ENCODE measurements around the gene BRPF3. TPM values are rescaled to one million over a fixed set of nuclear protein-coding genes. Genes with fewer than 3 reads are reported as not detected.

The BRPF3 gene
- polyA plus RNA-seq, 1 donor from 2014 or later = 10.1 TPM

DNA sequence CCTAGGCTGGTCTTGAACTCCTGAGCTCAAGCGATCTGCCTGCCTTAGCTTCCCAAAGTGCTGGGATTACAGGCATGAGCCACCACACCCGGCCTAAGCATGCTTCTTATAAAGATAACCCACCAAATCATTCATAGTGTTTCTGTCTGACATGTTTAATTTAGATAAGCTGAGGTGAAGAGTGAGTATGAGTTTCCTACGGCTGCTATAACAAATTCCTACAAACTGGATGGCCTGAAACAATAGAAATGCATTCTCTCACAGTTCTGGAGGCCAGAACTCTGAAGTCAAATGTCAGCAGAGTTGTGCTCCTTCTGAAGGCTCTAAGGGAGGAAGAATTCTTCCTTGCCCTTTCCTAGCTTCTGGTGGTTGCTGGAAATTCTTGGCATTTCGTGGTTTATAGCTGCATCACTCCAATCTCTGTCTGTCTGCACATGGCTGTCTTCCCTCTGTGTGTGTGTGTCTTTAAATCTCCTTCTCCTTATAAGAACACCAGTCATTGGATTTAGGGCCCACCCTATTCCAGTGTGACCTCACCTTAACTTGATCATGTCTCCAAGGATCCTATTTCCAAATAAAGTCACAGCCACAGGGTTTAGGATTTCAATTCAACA, 36.3 kb upstream of the BRPF3 start:
- Histone ChIP-seq H3K9ac (ENCODE audit: low read length) (no peak overlapping the region), H3K27ac (ENCODE audit: low read length) (no peak overlapping the region), H3K27me3 (ENCODE audit: insufficient read depth, low read depth, low read length) (no peaks in the 10 kb centered on the region), H3K4me2 (ENCODE audit: low read length) (no peak overlapping the region), H3K36me3 (ENCODE audit: insufficient read depth, low read length) (no peaks in the 10 kb centered on the region), H3K79me2 (replicated peaks; ENCODE audit: insufficient read depth, low read length) (no peaks in the 10 kb centered on the region), H3K4me3 (ENCODE audit: low read length) (no peak overlapping the region), H3F3A (ENCODE audit: insufficient read depth, low read length, poor library complexity, severe bottlenecking) (no peaks in the 10 kb centered on the region), H3K9me2 (ENCODE audit: insufficient read depth, low read length) (no peaks in the 10 kb centered on the region), H3K9me3 (ENCODE audit: low read length) (no peaks in the 10 kb centered on the region), H4K20me1 (ENCODE audit: insufficient read depth) (no peaks in the 10 kb centered on the region), H2AFZ (ENCODE audit: low read depth, low read length) (no peak overlapping the region)
- no peak for TF ChIP-seq EP300 (conservative IDR thresholded peaks at IDR 0.05; ENCODE audit: poor library complexity, severe bottlenecking)
- TF ChIP-seq, protein P1, sequence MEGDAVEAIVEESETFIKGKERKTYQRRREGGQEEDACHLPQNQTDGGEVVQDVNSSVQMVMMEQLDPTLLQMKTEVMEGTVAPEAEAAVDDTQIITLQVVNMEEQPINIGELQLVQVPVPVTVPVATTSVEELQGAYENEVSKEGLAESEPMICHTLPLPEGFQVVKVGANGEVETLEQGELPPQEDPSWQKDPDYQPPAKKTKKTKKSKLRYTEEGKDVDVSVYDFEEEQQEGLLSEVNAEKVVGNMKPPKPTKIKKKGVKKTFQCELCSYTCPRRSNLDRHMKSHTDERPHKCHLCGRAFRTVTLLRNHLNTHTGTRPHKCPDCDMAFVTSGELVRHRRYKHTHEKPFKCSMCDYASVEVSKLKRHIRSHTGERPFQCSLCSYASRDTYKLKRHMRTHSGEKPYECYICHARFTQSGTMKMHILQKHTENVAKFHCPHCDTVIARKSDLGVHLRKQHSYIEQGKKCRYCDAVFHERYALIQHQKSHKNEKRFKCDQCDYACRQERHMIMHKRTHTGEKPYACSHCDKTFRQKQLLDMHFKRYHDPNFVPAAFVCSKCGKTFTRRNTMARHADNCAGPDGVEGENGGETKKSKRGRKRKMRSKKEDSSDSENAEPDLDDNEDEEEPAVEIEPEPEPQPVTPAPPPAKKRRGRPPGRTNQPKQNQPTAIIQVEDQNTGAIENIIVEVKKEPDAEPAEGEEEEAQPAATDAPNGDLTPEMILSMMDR (IDR thresholded peaks at IDR 0.05; ENCODE audit: poor library complexity, severe bottlenecking) = no peak
- no peak for TF ChIP-seq RAD21 (conservative IDR thresholded peaks at IDR 0.05)
- TF ChIP-seq, protein P2, sequence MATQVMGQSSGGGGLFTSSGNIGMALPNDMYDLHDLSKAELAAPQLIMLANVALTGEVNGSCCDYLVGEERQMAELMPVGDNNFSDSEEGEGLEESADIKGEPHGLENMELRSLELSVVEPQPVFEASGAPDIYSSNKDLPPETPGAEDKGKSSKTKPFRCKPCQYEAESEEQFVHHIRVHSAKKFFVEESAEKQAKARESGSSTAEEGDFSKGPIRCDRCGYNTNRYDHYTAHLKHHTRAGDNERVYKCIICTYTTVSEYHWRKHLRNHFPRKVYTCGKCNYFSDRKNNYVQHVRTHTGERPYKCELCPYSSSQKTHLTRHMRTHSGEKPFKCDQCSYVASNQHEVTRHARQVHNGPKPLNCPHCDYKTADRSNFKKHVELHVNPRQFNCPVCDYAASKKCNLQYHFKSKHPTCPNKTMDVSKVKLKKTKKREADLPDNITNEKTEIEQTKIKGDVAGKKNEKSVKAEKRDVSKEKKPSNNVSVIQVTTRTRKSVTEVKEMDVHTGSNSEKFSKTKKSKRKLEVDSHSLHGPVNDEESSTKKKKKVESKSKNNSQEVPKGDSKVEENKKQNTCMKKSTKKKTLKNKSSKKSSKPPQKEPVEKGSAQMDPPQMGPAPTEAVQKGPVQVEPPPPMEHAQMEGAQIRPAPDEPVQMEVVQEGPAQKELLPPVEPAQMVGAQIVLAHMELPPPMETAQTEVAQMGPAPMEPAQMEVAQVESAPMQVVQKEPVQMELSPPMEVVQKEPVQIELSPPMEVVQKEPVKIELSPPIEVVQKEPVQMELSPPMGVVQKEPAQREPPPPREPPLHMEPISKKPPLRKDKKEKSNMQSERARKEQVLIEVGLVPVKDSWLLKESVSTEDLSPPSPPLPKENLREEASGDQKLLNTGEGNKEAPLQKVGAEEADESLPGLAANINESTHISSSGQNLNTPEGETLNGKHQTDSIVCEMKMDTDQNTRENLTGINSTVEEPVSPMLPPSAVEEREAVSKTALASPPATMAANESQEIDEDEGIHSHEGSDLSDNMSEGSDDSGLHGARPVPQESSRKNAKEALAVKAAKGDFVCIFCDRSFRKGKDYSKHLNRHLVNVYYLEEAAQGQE (IDR thresholded peaks at IDR 0.05; ENCODE audit: borderline replicate concordance) = no peak
- TF ChIP-seq MXI1 (conservative IDR thresholded peaks at IDR 0.05; ENCODE audit: poor library complexity, severe bottlenecking) = no peak
- no peak for TF ChIP-seq TAF1 (IDR thresholded peaks at IDR 0.05; ENCODE audit: low read depth)
- TF ChIP-seq EZH2 (IDR thresholded peaks at IDR 0.05; ENCODE audit: borderline replicate concordance, insufficient read depth, low read length, poor library complexity, severe bottlenecking) = no peak
- no peak for TF ChIP-seq POLR2AphosphoS5 (IDR thresholded peaks at IDR 0.05)

DNA sequence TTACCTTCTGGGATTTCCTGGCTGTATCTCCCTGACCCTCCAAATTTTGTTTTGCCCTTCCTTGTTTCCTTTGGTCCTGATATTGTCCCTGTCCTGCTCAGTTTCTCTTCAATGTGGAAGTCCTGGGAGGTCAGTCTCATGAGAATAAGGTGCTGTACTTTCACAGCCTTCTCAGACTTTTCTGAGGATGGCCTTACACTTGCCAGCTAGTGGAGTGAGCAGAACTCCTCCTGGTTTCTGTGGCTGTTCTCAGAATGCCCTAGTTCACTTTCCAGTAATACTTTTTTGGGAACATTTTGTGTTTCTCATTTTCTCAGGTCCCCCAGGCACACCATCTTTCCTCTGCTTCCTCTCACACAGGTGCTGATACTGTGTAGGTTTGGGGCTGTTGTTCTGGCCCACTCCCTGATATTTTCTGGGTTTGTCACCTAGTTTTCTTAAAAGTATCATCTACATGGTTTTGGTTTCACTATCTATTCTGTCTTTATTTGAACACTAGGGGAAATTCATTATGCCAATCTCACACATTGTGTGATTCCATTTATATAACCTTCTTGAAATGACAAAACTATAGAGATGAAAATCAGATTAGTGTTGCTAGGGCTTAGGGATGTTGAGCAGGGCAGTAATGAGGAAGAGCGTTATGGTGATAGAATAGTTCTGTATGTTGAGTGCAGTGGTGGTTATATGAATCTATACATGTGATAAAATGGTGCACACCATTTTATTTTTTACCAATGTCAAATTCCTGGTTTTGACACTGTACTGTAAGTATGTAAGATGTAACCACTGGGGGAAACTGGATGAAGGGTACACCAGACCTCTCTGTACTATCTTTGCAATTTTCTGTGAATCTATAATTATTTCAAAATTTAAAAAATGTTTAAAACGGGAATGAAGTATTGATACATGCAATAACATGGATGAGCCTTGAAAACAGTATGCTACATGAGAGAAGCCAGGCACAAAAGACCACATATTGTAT, 27.2 kb upstream of the BRPF3 start:
- Histone ChIP-seq H3K36me3 (ENCODE audit: insufficient read depth, low read length) (no peaks in the 10 kb centered on the region), H3K9me2 (ENCODE audit: insufficient read depth, low read length) (no peaks in the 10 kb centered on the region), H3F3A (ENCODE audit: insufficient read depth, low read length, poor library complexity, severe bottlenecking) (no peaks in the 10 kb centered on the region), H3K9me3 (ENCODE audit: low read length) (no peaks in the 10 kb centered on the region), H3K27me3 (ENCODE audit: insufficient read depth, low read depth, low read length) (no peaks in the 10 kb centered on the region), H3K79me2 (replicated peaks; ENCODE audit: insufficient read depth, low read length) (no peaks in the 10 kb centered on the region), H3K4me3 (ENCODE audit: low read length) (no peak overlapping the region), H4K20me1 (ENCODE audit: insufficient read depth) (no peaks in the 10 kb centered on the region), H3K4me2 (ENCODE audit: low read length) (no peak overlapping the region), H3K27ac (ENCODE audit: low read length) (no peak overlapping the region), H3K9ac (ENCODE audit: low read length) (no peak overlapping the region), H2AFZ (ENCODE audit: low read depth, low read length) (no peak overlapping the region)
- no peak for TF ChIP-seq EP300 (conservative IDR thresholded peaks at IDR 0.05; ENCODE audit: poor library complexity, severe bottlenecking)
